Measurements from ENCODE around the gene CDON.

The CDON gene

GRCh38 chr11:125944350-125945010, 118.2 kb downstream of the CDON start:
- no peak for DNase-seq (ENCODE audit: low read depth in 2 of 2)

- no peak for DNase-seq (ENCODE audit: low read depth in 2 of 2)
Observed at GRCh38 chr11:125943661-125944349, 118.9 kb downstream of the CDON start.

GRCh38 chr11:125942771-125943428, 119.8 kb downstream of the CDON start:
- no peak for DNase-seq (ENCODE audit: low read depth in 2 of 2)

GRCh38 chr11:125941619-125942611, 120.8 kb downstream of the CDON start:
- peak; percentile 18 to 45 for DNase-seq (ENCODE audit: low read depth in 2 of 2)

- DNase-seq (ENCODE audit: low read depth in 2 of 2): no peak
Observed at GRCh38 chr11:125941267-125941618, 121.4 kb downstream of the CDON start.

GRCh38 chr11:125940145-125940544, 122.5 kb downstream of the CDON start:
- no peak for DNase-seq (ENCODE audit: low read depth in 2 of 2)

GRCh38 chr11:125939081-125939521, 123.6 kb downstream of the CDON start:
- DNase-seq (ENCODE audit: low read depth in 2 of 2): no peak

- DNase-seq (ENCODE audit: low read depth in 2 of 2): no peak
Observed at GRCh38 chr11:125938418-125938817, 124.2 kb downstream of the CDON start.

- DNase-seq (ENCODE audit: low read depth in 2 of 2): no peak
Observed at GRCh38 chr11:125935618-125936199, 127.0 kb downstream of the CDON start.

- DNase-seq (ENCODE audit: low read depth in 2 of 2): no peak
Observed at GRCh38 chr11:125935056-125935455, 127.6 kb downstream of the CDON start.

GRCh38 chr11:125934473-125934872, 128.2 kb downstream of the CDON start:
- DNase-seq (ENCODE audit: low read depth in 2 of 2): no peak

GRCh38 chr11:125933030-125933813, 129.4 kb downstream of the CDON start:
- no peak for DNase-seq (ENCODE audit: low read depth in 2 of 2)

GRCh38 chr11:125932301-125932700, 130.4 kb downstream of the CDON start:
- DNase-seq (ENCODE audit: low read depth in 2 of 2): no peak

GRCh38 chr11:125931668-125932067, 131.0 kb downstream of the CDON start:
- no peak for DNase-seq (ENCODE audit: low read depth in 2 of 2)

GRCh38 chr11:125931116-125931515, 131.6 kb downstream of the CDON start:
- DNase-seq (ENCODE audit: low read depth in 2 of 2): no peak

- no peak for DNase-seq (ENCODE audit: low read depth in 2 of 2)
Observed at GRCh38 chr11:125930076-125930450, 132.6 kb downstream of the CDON start.

- DNase-seq (ENCODE audit: low read depth in 2 of 2): no peak
Observed at GRCh38 chr11:125929445-125930075, 133.1 kb downstream of the CDON start.

- no peak for DNase-seq (ENCODE audit: low read depth in 2 of 2)
Observed at GRCh38 chr11:125926682-125927081, 136.0 kb downstream of the CDON start.

- no peak for DNase-seq (ENCODE audit: low read depth in 2 of 2)
Observed at GRCh38 chr11:125925804-125926203, 136.9 kb downstream of the CDON start.

- no peak for DNase-seq (ENCODE audit: low read depth in 2 of 2)
Observed at GRCh38 chr11:125925247-125925740, 137.4 kb downstream of the CDON start.

Measured in stimulated activated CD4-positive, alpha-beta T cell treated with anti-CD3 and anti-CD28 coated beads, Interleukin-1b, Interleukin-23, amount 100 ng/mL, for 4 hours (primary cell).